BLaER1 treated with 17β-estradiol and CSF1 and Interleukin-3, amounts not matched to agents 10 nM and 100 nM (cell line): ENCODE measurements around the gene FOXG1.

Source experiments
- H3K27ac ChIP-seq, 11 experiments: shearing (Covaris generic); formaldehyde crosslinking; 2 replicates each; pipeline ENCODE4 v1.8.1; 2022
- H3K27me3 ChIP-seq, 11 experiments: shearing (Covaris generic); formaldehyde crosslinking; 2 replicates each; pipeline ENCODE4 v1.8.1; 2022
- H3K36me3 ChIP-seq, 11 experiments: shearing (Covaris generic); formaldehyde crosslinking; 2 replicates each; pipeline ENCODE4 v1.8.1; 2022
- H3K4me1 ChIP-seq, 10 experiments: shearing (Covaris generic); formaldehyde crosslinking; 2 replicates each; pipeline ENCODE4 v1.8.1; 2022
- H3K4me2 ChIP-seq, 11 experiments: shearing (Covaris generic); formaldehyde crosslinking; 2 replicates each; pipeline ENCODE4 v1.8.1; 2022
- H3K4me3 ChIP-seq, 10 experiments: shearing (Covaris generic); formaldehyde crosslinking; 2 replicates each; pipeline ENCODE4 v1.8.1; 2022
- H3K9ac ChIP-seq, 11 experiments: shearing (Covaris generic); formaldehyde crosslinking; 2 replicates each; pipeline ENCODE4 v1.8.1; 2022
- H3K9me3 ChIP-seq, 11 experiments: shearing (Covaris generic); formaldehyde crosslinking; replicated peaks in 1 of 11; 2 replicates each; pipeline ENCODE4 v1.8.1; 2022
- H4K20me1 ChIP-seq, 11 experiments: shearing (Covaris generic); formaldehyde crosslinking; 2 replicates each; pipeline ENCODE4 v1.8.1; 2022
- Cebpa-rat ChIP-seq, 11 experiments: shearing (Covaris generic); IDR thresholded peaks; 2 replicates each; pipeline ENCODE4 v1.8.1; 2022

FOXG1 gene

DNA sequence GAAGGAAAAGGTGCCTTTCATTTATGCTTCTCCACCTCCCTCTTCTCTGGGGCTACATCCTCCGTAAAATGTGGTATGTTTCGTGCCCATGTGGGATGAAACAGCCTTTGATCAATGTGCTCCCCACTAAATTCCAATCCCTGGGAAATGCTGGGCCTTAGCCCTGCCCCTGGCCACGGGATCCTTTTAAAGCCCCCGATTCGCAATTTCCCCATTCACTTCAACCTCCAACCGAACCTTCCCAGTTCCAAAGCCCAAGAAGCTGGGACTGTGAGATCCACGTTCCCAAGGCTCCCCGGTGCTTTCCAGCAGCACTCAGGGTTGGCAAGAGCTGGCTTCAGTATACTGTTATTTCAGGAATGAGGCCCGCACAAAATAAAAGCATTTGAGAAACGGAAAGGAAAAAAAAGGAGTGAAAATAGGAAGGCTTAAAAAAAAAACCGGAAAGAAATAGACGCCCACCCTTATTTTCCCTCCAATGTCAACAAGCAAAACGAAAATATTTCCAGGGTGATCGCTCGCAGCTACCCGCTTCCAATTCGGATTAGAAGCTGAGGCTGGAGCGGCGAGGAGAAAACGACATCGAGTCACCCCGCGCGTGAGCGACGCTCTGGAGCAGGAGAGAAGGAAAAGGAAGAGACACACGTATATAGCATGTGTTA, 1.3 kb upstream of the FOXG1 start:
- Histone ChIP-seq H3K9me3 (peaks cover 12 to 27% (median 23%) of the 10 kb centered on the region in 11 experiments), H3K9ac (no peak overlapping the region), H3K27me3 (peaks cover 53 to 82% (median 70%) of the 10 kb centered on the region in 11 experiments), H4K20me1 (no peaks in the 10 kb centered on the region), H3K36me3 (no peaks in the 10 kb centered on the region), H3K4me1 (no peaks in the 10 kb centered on the region), H3K4me2 (no peak overlapping the region), H3K4me3 (no peak overlapping the region), H3K27ac (no peak overlapping the region)
- TF ChIP-seq Cebpa-rat (IDR thresholded peaks at IDR 0.05): no peak

- Histone ChIP-seq H4K20me1 (no peaks in the 10 kb centered on the region), H3K36me3 (no peaks in the 10 kb centered on the region), H3K4me2 (no peak overlapping the region), H3K4me3 (no peak overlapping the region), H3K9me3 (peaks cover 12 to 27% (median 22%) of the 10 kb centered on the region in 11 experiments), H3K27ac (no peak overlapping the region), H3K4me1 (no peaks in the 10 kb centered on the region), H3K27me3 (peaks cover 46 to 81% (median 69%) of the 10 kb centered on the region in 11 experiments), H3K9ac (no peak overlapping the region)
- TF ChIP-seq Cebpa-rat (IDR thresholded peaks at IDR 0.05): no peak
Observed at GRCh38 chr14:28765831-28766468, 637 bp upstream of the FOXG1 start.

DNA sequence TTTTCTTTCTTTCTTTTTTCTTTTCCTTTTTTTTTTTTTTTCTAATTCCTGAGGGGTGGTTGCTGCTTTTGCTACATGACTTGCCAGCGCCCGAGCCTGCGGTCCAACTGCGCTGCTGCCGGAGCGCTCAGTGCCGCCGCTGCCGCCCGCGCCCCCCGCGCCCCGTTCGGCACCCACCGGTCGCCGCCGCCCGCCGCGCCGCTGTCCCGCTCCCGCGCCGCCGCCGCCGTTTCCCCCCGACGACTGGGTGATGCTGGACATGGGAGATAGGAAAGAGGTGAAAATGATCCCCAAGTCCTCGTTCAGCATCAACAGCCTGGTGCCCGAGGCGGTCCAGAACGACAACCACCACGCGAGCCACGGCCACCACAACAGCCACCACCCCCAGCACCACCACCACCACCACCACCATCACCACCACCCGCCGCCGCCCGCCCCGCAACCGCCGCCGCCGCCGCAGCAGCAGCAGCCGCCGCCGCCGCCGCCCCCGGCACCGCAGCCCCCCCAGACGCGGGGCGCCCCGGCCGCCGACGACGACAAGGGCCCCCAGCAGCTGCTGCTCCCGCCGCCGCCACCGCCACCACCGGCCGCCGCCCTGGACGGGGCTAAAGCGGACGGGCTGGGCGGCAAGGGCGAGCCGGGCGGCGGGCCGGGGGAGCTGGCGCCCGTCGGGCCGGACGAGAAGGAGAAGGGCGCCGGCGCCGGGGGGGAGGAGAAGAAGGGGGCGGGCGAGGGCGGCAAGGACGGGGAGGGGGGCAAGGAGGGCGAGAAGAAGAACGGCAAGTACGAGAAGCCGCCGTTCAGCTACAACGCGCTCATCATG, 654 bp downstream of the FOXG1 start:
- Histone ChIP-seq H4K20me1 (no peaks in the 10 kb centered on the region), H3K4me2 (no peak overlapping the region), H3K4me1 (no peaks in the 10 kb centered on the region), H3K27me3 (peaks cover 36 to 80% (median 64%) of the 10 kb centered on the region in 11 experiments), H3K36me3 (no peaks in the 10 kb centered on the region), H3K4me3 (no peak overlapping the region), H3K9ac (no peak overlapping the region), H3K27ac (no peak overlapping the region), H3K9me3 (peaks cover 12 to 27% (median 22%) of the 10 kb centered on the region in 11 experiments)
- TF ChIP-seq Cebpa-rat (IDR thresholded peaks at IDR 0.05): no peak

DNA sequence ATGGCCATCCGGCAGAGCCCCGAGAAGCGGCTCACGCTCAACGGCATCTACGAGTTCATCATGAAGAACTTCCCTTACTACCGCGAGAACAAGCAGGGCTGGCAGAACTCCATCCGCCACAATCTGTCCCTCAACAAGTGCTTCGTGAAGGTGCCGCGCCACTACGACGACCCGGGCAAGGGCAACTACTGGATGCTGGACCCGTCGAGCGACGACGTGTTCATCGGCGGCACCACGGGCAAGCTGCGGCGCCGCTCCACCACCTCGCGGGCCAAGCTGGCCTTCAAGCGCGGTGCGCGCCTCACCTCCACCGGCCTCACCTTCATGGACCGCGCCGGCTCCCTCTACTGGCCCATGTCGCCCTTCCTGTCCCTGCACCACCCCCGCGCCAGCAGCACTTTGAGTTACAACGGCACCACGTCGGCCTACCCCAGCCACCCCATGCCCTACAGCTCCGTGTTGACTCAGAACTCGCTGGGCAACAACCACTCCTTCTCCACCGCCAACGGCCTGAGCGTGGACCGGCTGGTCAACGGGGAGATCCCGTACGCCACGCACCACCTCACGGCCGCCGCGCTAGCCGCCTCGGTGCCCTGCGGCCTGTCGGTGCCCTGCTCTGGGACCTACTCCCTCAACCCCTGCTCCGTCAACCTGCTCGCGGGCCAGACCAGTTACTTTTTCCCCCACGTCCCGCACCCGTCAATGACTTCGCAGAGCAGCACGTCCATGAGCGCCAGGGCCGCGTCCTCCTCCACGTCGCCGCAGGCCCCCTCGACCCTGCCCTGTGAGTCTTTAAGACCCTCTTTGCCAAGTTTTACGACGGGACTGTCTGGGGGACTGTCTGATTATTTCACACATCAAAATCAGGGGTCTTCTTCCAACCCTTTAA, 1.5 kb downstream of the FOXG1 start:
- Histone ChIP-seq H3K27me3 (peaks cover 34 to 80% (median 64%) of the 10 kb centered on the region in 11 experiments), H3K4me2 (no peak overlapping the region), H3K4me3 (peak overlapping the region in 1 of 10 experiments; percentile 11; a peak in 1 of 20 replicates), H4K20me1 (no peaks in the 10 kb centered on the region), H3K36me3 (no peaks in the 10 kb centered on the region), H3K27ac (no peak overlapping the region), H3K9ac (no peak overlapping the region), H3K9me3 (peaks cover 12 to 27% (median 23%) of the 10 kb centered on the region in 11 experiments), H3K4me1 (no peaks in the 10 kb centered on the region)
- TF ChIP-seq Cebpa-rat (IDR thresholded peaks at IDR 0.05): no peak

DNA sequence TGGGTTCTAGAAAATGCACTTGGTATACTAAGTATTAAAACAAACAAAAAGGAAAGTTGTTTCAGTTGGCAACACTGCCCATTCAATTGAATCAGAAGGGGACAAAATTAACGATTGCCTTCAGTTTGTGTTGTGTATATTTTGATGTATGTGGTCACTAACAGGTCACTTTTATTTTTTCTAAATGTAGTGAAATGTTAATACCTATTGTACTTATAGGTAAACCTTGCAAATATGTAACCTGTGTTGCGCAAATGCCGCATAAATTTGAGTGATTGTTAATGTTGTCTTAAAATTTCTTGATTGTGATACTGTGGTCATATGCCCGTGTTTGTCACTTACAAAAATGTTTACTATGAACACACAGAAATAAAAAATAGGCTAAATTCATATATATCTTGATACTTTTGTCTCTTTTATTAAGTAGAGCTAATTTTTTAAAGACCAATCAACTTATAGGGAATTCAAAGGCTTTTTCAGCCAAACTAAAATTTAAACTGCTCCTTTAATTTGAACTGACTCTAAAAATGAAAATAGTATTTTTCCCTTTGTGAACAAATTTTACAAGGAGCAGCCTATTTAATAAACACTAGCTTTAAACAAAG, 2.8 kb downstream of the FOXG1 start:
- H3K36me3 ChIP-seq: no peaks in the 10 kb centered on the region
- H4K20me1 ChIP-seq: no peaks in the 10 kb centered on the region
- peaks cover 35 to 80% (median 65%) of the 10 kb centered on the region in 11 experiments for H3K27me3 ChIP-seq
- H3K9me3 ChIP-seq: peaks cover 22 to 38% (median 32%) of the 10 kb centered on the region in 11 experiments
- no peak overlapping the region for H3K27ac ChIP-seq
- no peaks in the 10 kb centered on the region for H3K4me1 ChIP-seq
- H3K4me3 ChIP-seq: no peak overlapping the region
- TF ChIP-seq Cebpa-rat (IDR thresholded peaks at IDR 0.05): no peak
- H3K4me2 ChIP-seq: no peak overlapping the region
- no peak overlapping the region for H3K9ac ChIP-seq

DNA sequence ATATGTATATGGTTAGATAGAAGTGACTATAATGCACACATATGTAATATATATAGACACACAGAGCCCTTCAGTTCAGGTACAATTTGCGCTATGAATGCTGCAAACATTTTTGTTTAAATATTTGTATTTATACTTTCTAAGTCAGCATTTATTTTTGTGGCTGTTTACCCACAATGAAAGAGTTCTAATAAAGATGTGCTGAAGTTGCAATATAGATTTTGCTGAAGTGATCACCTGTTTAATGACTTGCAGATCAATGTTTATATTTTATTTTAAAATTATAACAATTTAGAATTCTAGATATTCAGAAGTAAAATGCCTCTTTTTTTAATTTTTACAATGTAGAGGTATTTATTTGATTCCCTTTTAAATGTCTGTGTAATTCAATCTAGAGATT, 3.5 kb downstream of the FOXG1 start:
- Histone ChIP-seq H3K27me3 (peaks cover 33 to 80% (median 65%) of the 10 kb centered on the region in 11 experiments), H3K4me3 (no peak overlapping the region), H3K9ac (no peak overlapping the region), H3K4me1 (no peaks in the 10 kb centered on the region), H3K9me3 (peaks cover 27 to 43% (median 36%) of the 10 kb centered on the region in 11 experiments), H3K36me3 (no peaks in the 10 kb centered on the region), H3K4me2 (no peak overlapping the region), H3K27ac (no peak overlapping the region), H4K20me1 (no peaks in the 10 kb centered on the region)
- TF ChIP-seq Cebpa-rat (IDR thresholded peaks at IDR 0.05): no peak

DNA sequence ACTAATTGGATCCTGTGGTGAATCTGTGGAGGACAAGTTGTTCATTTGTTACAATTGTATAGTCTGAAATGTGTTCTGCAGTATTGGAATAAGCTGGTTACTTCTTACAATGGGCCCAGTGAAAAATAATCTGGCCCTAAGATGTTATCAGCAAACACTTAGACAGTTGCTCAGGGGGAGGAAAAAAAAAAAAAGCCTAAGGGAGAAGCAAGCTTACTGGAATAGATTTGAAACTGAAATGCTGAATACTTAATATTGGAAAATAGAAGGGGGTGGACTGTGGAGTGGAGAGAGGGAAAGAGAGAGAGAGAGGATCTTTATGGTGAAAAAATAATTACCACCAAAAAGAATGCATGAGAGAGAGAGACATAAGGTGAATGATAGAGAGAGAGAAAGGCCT, 4.0 kb downstream of the FOXG1 start:
- TF ChIP-seq Cebpa-rat (IDR thresholded peaks at IDR 0.05): no peak
- H3K27me3 ChIP-seq: peaks cover 32 to 80% (median 65%) of the 10 kb centered on the region in 11 experiments

GRCh38 chr14:28771168-28771567, 4.6 kb downstream of the FOXG1 start:
- Histone ChIP-seq H3K4me3 (no peak overlapping the region), H3K4me2 (no peak overlapping the region), H4K20me1 (no peaks in the 10 kb centered on the region), H3K9ac (no peak overlapping the region), H3K4me1 (no peaks in the 10 kb centered on the region), H3K36me3 (no peaks in the 10 kb centered on the region), H3K9me3 (peaks cover 24 to 32% (median 27%) of the 10 kb centered on the region in 11 experiments), H3K27ac (no peak overlapping the region), H3K27me3 (peaks cover 33 to 80% (median 65%) of the 10 kb centered on the region in 11 experiments)
- TF ChIP-seq Cebpa-rat (IDR thresholded peaks at IDR 0.05): no peak

More for the DNA sequence above, 4.0 kb downstream of the FOXG1 start:
- H3K4me1 ChIP-seq: no peaks in the 10 kb centered on the region
- H3K9me3 ChIP-seq: peaks cover 27 to 37% (median 31%) of the 10 kb centered on the region in 11 experiments
- H4K20me1 ChIP-seq: no peaks in the 10 kb centered on the region
- no peak overlapping the region for H3K27ac ChIP-seq
- H3K9ac ChIP-seq: no peak overlapping the region
- H3K4me2 ChIP-seq: no peak overlapping the region
- H3K4me3 ChIP-seq: no peak overlapping the region
- no peaks in the 10 kb centered on the region for H3K36me3 ChIP-seq
